DOHH2 (cell line): Measurements from ENCODE around the gene IFITM2.
A peak's percentile ranks its signal among the peaks of the same experiment; 100 is the strongest.

Source experiments
- H3F3A ChIP-seq: fragments of 200-600 bp; sonication (generic), shearing (Covaris generic); 2 replicates; pipeline ENCODE4 v1.6.0; 2016; ENCODE audit warnings: antibody characterized with exemption, mild to moderate bottlenecking; ENCODE audit not compliant: control insufficient read depth, insufficient read depth
- H3K27ac ChIP-seq: fragments of 200-600 bp; sonication (generic); 2 replicates; pipeline ENCODE4 v1.5.1; 2014; ENCODE audit warnings: low read depth, mild to moderate bottlenecking, low read length, moderate library complexity
- H3K27me3 ChIP-seq: fragments of 200-600 bp; sonication (generic); 2 replicates; pipeline ENCODE4 v1.6.1; 2014; ENCODE audit warnings: mild to moderate bottlenecking, low read length, mixed read lengths; ENCODE audit not compliant: control insufficient read depth
- H3K36me3 ChIP-seq: fragments of 200-600 bp; sonication (generic); 2 replicates; pipeline ENCODE4 v1.6.1; 2014; ENCODE audit warnings: mild to moderate bottlenecking, low read length, moderate library complexity, mixed read lengths; ENCODE audit not compliant: control insufficient read depth
- H3K4me1 ChIP-seq: fragments of 200-600 bp; sonication (generic); 2 replicates; pipeline ENCODE4 v1.6.1; 2014; ENCODE audit warnings: mild to moderate bottlenecking, low read length, mixed read lengths; ENCODE audit not compliant: control insufficient read depth
- H3K4me2 ChIP-seq: fragments of 200-600 bp; sonication (generic); 2 replicates; pipeline ENCODE4 v1.6.0; 2014; ENCODE audit warnings: mild to moderate bottlenecking, low read length, moderate library complexity
- H3K4me3 ChIP-seq: fragments of 200-600 bp; sonication (generic); 2 replicates; pipeline ENCODE4 v1.5.1; 2014; ENCODE audit warnings: mild to moderate bottlenecking, low read length, mixed read lengths
- H3K79me2 ChIP-seq: fragments of 200-600 bp; sonication (generic); 2 replicates; pipeline ENCODE4 v1.6.1; 2014; ENCODE audit warnings: mild to moderate bottlenecking, low read length, mixed read lengths; ENCODE audit not compliant: control insufficient read depth
- H3K9me2 ChIP-seq: fragments of 200-600 bp; sonication (generic); replicated peaks from 2 replicates; pipeline ENCODE4 v1.6.1; 2014; ENCODE audit warnings: mild to moderate bottlenecking, low read length, mixed read lengths; ENCODE audit not compliant: control insufficient read depth
- H3K9me3 ChIP-seq: fragments of 200-600 bp; sonication (generic); 2 replicates; pipeline ENCODE4 v1.6.1; 2014; ENCODE audit warnings: antibody characterized with exemption, low read length, mixed read lengths; ENCODE audit not compliant: control insufficient read depth, insufficient read depth
- H4K20me1 ChIP-seq: fragments of 200-600 bp; sonication (generic); 2 replicates; pipeline ENCODE4 v1.6.0; 2014; ENCODE audit warnings: low read depth, mild to moderate bottlenecking, antibody characterized with exemption, low read length, moderate library complexity; ENCODE audit not compliant: control insufficient read depth, insufficient read depth
- CTCF ChIP-seq: fragments of 200-600 bp; sonication (generic); IDR thresholded peaks from one replicate; pipeline ENCODE4 v1.5.1; 2014; ENCODE audit warnings: antibody characterized with exemption, mild to moderate bottlenecking, low read depth, low read length; ENCODE audit not compliant: poor library complexity, severe bottlenecking
- EZH2phosphoT487 ChIP-seq: fragments of 200-600 bp; sonication (generic); IDR thresholded peaks from 2 replicates; pipeline ENCODE4 v1.6.1; 2017; ENCODE audit warnings: borderline replicate concordance, mild to moderate bottlenecking, antibody characterized with exemption, low read length, moderate library complexity, mixed read lengths

IFITM2 gene

GRCh38 chr11:350723-351255 is 43.2 kb downstream of the IFITM2 start:
- Histone ChIP-seq H3K9me2 (no peaks in the 10 kb centered on the region), H3K4me1 (peaks cover 22% of the 10 kb centered on the region), H3K4me2 (peak overlapping the region; percentile 12; the same call in 1 of the 2 replicates)

GRCh38 chr11:351411-351810 is 43.8 kb downstream of the IFITM2 start:
- no peak overlapping the region for H3K4me3 ChIP-seq
- no peaks in the 10 kb centered on the region for H3K36me3 ChIP-seq
- no peak overlapping the region for H3K4me2 ChIP-seq
- H4K20me1 ChIP-seq, result no peaks in the 10 kb centered on the region
- peaks cover 26% of the 10 kb centered on the region for H3K4me1 ChIP-seq
- H3K9me3 ChIP-seq, result peaks cover 2% of the 10 kb centered on the region; the same call in 1 of the 2 replicates
- peaks cover 8% of the 10 kb centered on the region; the same call in 1 of the 2 replicates for H3K27me3 ChIP-seq
- H3K9me2 ChIP-seq, result no peaks in the 10 kb centered on the region
- no peaks in the 10 kb centered on the region for H3K79me2 ChIP-seq
- no peak overlapping the region for H3K27ac ChIP-seq
- no peak for TF ChIP-seq EZH2phosphoT487
- no peak for TF ChIP-seq CTCF
- peaks cover 13% of the 10 kb centered on the region for H3F3A ChIP-seq

More at GRCh38 chr11:350723-351255, 43.2 kb downstream of the IFITM2 start:
- H3K27ac ChIP-seq, result no peak overlapping the region
- H4K20me1 ChIP-seq, result no peaks in the 10 kb centered on the region
- no peak overlapping the region for H3K4me3 ChIP-seq
- no peaks in the 10 kb centered on the region for H3K9me3 ChIP-seq
- no peaks in the 10 kb centered on the region for H3K36me3 ChIP-seq
- TF ChIP-seq EZH2phosphoT487, result no peak
- TF ChIP-seq CTCF, result no peak
- no peaks in the 10 kb centered on the region for H3K79me2 ChIP-seq
- H3K27me3 ChIP-seq, result peaks cover 8% of the 10 kb centered on the region; the same call in 1 of the 2 replicates
- peaks cover 10% of the 10 kb centered on the region for H3F3A ChIP-seq

- no peaks in the 10 kb centered on the region for H3K36me3 ChIP-seq
- TF ChIP-seq CTCF (no peak), EZH2phosphoT487 (no peak)
Measured at GRCh38 chr11:352456-353031, 44.9 kb downstream of the IFITM2 start.

More at GRCh38 chr11:352456-353031, 44.9 kb downstream of the IFITM2 start:
- Histone ChIP-seq H4K20me1 (no peaks in the 10 kb centered on the region), H3K27me3 (peaks cover 8% of the 10 kb centered on the region; the same call in 1 of the 2 replicates), H3K9me2 (no peaks in the 10 kb centered on the region), H3K4me3 (no peak overlapping the region), H3K4me1 (peaks cover 26% of the 10 kb centered on the region), H3K9me3 (peaks cover 7% of the 10 kb centered on the region; the same call in 1 of the 2 replicates), H3K27ac (no peak overlapping the region), H3F3A (peaks cover 22% of the 10 kb centered on the region), H3K4me2 (no peak overlapping the region), H3K79me2 (no peaks in the 10 kb centered on the region)
